ENCODE data around the gene DGUOK.
"Not testable (repeated sequence)": the region's sequence is repeated elsewhere in the genome, so short reads cannot be mapped to it uniquely, and the experiment has no call there.

DGUOK gene

GRCh38 chr2:73901143-73901542 is 25.5 kb upstream of the DGUOK start:
- DNase-seq (ENCODE audit: low read depth in 3 of 3) = no peak

GRCh38 chr2:73902284-73902683 is 24.4 kb upstream of the DGUOK start:
- DNase-seq (ENCODE audit: low read depth in 3 of 3) = no peak

GRCh38 chr2:73903313-73903712 is 23.4 kb upstream of the DGUOK start:
- DNase-seq (ENCODE audit: low read depth in 3 of 3) = no peak

GRCh38 chr2:73903949-73904613 is 22.6 kb upstream of the DGUOK start:
- DNase-seq (ENCODE audit: low read depth in 3 of 3) = not testable (repeated sequence)

- DNase-seq (ENCODE audit: low read depth in 3 of 3) = no peak
These were observed 21.7 kb upstream of the DGUOK start for GRCh38 chr2:73904952-73905351.

GRCh38 chr2:73906847-73907505 is 19.7 kb upstream of the DGUOK start:
- no peak for DNase-seq (ENCODE audit: low read depth in 3 of 3)

- no peak for DNase-seq (ENCODE audit: low read depth in 3 of 3)
These were observed 18.7 kb upstream of the DGUOK start for GRCh38 chr2:73907840-73908452.

- DNase-seq (ENCODE audit: low read depth in 3 of 3) = no peak
These were observed 17.7 kb upstream of the DGUOK start for GRCh38 chr2:73908689-73909652.

- no peak for DNase-seq (ENCODE audit: low read depth in 3 of 3)
These were observed 15.7 kb upstream of the DGUOK start for GRCh38 chr2:73910873-73911547.

- no peak for DNase-seq (ENCODE audit: low read depth in 3 of 3)
These were observed 15.0 kb upstream of the DGUOK start for GRCh38 chr2:73911548-73912208.

GRCh38 chr2:73913414-73914054 is 13.1 kb upstream of the DGUOK start:
- no peak for DNase-seq (ENCODE audit: low read depth in 3 of 3)

- no peak for DNase-seq (ENCODE audit: low read depth in 3 of 3)
These were observed 12.0 kb upstream of the DGUOK start for GRCh38 chr2:73914667-73915066.

GRCh38 chr2:73915437-73915993 is 11.2 kb upstream of the DGUOK start:
- DNase-seq (ENCODE audit: low read depth in 3 of 3) = no peak

- DNase-seq (ENCODE audit: low read depth in 3 of 3) = no peak
These were observed 10.0 kb upstream of the DGUOK start for GRCh38 chr2:73916666-73917065.

GRCh38 chr2:73917296-73917695 is 9.4 kb upstream of the DGUOK start:
- DNase-seq (ENCODE audit: low read depth in 3 of 3) = no peak

GRCh38 chr2:73917696-73918207 is 8.9 kb upstream of the DGUOK start:
- no peak for DNase-seq (ENCODE audit: low read depth in 3 of 3)

- DNase-seq (ENCODE audit: low read depth in 3 of 3) = no peak
These were observed 7.8 kb upstream of the DGUOK start for GRCh38 chr2:73918856-73919255.

- no peak for DNase-seq (ENCODE audit: low read depth in 3 of 3)
These were observed 7.0 kb upstream of the DGUOK start for GRCh38 chr2:73919596-73920228.
